Pons (tissue), 1 donor: ENCODE results near the gene STXBP1.

ENCODE experiments used
- DNase-seq: peaks from one replicate; pipeline ENCODE4 v3.0.0-alpha.2; 2016; ENCODE audit warnings: low spot score

STXBP1 gene

GRCh38 chr9:127734747-127735529 lies 122.9 kb downstream of the STXBP1 start, which contains the start of gene TOR2A:
TSS of gene TOR2A (minus strand) at chr9:127735294. CDS start at chr9:127735270, 24 bp downstream.
- peak; percentile 95 for DNase-seq

- DNase-seq = no peak
Measured at GRCh38 chr9:127735530-127736185, 123.6 kb downstream of the STXBP1 start.

- DNase-seq = no peak
Measured at GRCh38 chr9:127738666-127739065, 126.6 kb downstream of the STXBP1 start.

GRCh38 chr9:127739614-127740330 lies 127.7 kb downstream of the STXBP1 start:
- no peak for DNase-seq

- DNase-seq = peak; percentile 75
Measured at GRCh38 chr9:127741831-127742434, 129.9 kb downstream of the STXBP1 start.
